Stimulated activated CD8-positive, alpha-beta memory T cell treated with anti-CD3 and anti-CD28 coated beads, Interleukin-15, amount 100 ng/mL, for 4 hours (primary cell): Measurements from ENCODE around the gene SLC16A8.

Experiments used
- DNase-seq, 2 donors: peaks; one replicate each; pipeline ENCODE4 v3.0.0-alpha.2; 2020; ENCODE audit warnings: low read depth in 2 of 2

The SLC16A8 gene

GRCh38 chr22:38029370-38029769, 54.6 kb downstream of the SLC16A8 start:
- DNase-seq: no peak

DNA sequence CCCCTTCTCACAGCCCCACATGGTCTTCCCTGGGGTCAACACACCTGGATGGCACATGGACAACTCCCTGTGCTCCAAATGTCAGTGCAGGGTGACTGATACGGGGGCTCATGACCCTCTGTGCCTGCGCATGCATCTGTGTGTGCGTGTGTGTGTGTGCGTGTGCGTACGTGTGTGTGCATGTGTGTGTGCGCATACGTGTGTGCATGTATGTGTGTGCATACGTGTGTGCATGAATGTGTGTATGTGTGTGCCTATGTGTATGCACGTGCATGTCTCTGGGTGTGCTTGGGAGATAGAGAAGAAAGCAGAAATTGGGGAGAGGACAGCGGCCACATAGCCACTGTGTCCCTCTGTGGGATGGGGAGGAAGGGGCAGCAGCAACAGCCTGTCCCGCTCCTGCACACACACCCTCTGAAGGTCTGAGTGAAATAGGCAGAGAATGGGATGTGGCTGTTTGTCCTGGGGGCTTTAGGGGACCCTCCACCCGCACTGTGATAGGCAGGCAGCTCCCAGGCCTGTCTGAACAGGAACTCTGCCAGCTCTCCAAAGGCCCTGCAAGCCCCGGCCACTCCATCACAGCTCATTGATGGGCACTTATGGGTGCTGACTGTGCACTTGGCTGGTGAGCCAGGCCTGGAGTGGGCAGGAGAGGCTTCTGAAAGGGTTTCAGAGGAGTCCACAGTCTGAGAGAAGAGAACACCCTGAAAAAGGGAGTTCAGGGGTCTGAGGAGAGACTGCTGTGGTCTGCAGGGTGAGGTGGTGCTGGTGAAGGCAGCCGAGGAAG, 55.4 kb downstream of the SLC16A8 start:
- no peak for DNase-seq
